CD14-positive monocyte (primary cell): ENCODE results near the gene MBD1. TPM values are rescaled to one million over a fixed set of nuclear protein-coding genes. Genes with fewer than 3 reads are reported as not detected.

Experiments
- DNase-seq, 3 donors: peaks; one replicate each; pipeline ENCODE4 v3.0.0-alpha.2; 2011 to 2022
- H2AFZ ChIP-seq: 2 replicates; pipeline ENCODE4 v1.6.0; 2012; ENCODE audit warnings: mild to moderate bottlenecking, low read depth, low read length, inconsistent platforms; ENCODE audit not compliant: insufficient read depth, poor library complexity, severe bottlenecking
- H3K27ac ChIP-seq, 2 donors: 1 replicate in 1 of 2; 2 replicates in 1 of 2; pipeline ENCODE4 v1.5.1; 2012 to 2013; ENCODE audit warnings: low read length in 2 of 2, control low read depth in 1 of 2, inconsistent platforms in 1 of 2, low read depth in 1 of 2, mild to moderate bottlenecking in 1 of 2
- H3K27me3 ChIP-seq, 2 donors: one replicate each; pipeline versions ENCODE4 v1.6.0 to v1.6.1; 2011 to 2013; ENCODE audit warnings: low read length in 2 of 2; ENCODE audit not compliant: control insufficient read depth in 2 of 2, insufficient read depth in 2 of 2
- H3K36me3 ChIP-seq, 2 donors: replicated peaks in 1 of 2; 1 replicate in 1 of 2; 2 replicates in 1 of 2; pipeline versions ENCODE4 v1.5.1 to v1.6.1; 2012 to 2013; ENCODE audit warnings: low read length in 2 of 2, control low read depth in 1 of 2, inconsistent platforms in 1 of 2, mild to moderate bottlenecking in 1 of 2; ENCODE audit not compliant: insufficient read depth in 2 of 2, control insufficient read depth in 1 of 2
- H3K4me1 ChIP-seq, 2 donors: 1 replicate in 1 of 2; 2 replicates in 1 of 2; pipeline versions ENCODE4 v1.5.1 to v1.6.1; 2012 to 2013; ENCODE audit warnings: low read length in 2 of 2, control low read depth in 1 of 2, inconsistent platforms in 1 of 2, mild to moderate bottlenecking in 1 of 2, moderate library complexity in 1 of 2; ENCODE audit not compliant: insufficient read depth in 2 of 2, control insufficient read depth in 1 of 2
- H3K4me2 ChIP-seq: replicated peaks from 2 replicates; pipeline ENCODE3; 2012; ENCODE audit warnings: low read length, moderate library complexity, mild to moderate bottlenecking; ENCODE audit not compliant: poor library complexity, severe bottlenecking; ENCODE audit errors: extremely low read depth
- H3K4me3 ChIP-seq, 3 experiments: fragments of 200-600 bp in 1 of 3; sonication (generic) in 1 of 3; replicated peaks in 1 of 3; 1 replicate in 2 of 3; 2 replicates in 1 of 3; pipeline ENCODE4 v1.5.1; 2011 to 2013; ENCODE audit warnings: low read length in 3 of 3, mild to moderate bottlenecking in 3 of 3, control low read depth in 2 of 3, low read depth in 2 of 3, inconsistent platforms in 1 of 3, moderate library complexity in 1 of 3
- H3K79me2 ChIP-seq: 2 replicates; pipeline ENCODE4 v1.6.0; 2012; ENCODE audit warnings: mild to moderate bottlenecking, control low read depth, inconsistent platforms, low read length, moderate library complexity; ENCODE audit not compliant: insufficient read depth
- H3K9ac ChIP-seq: 2 replicates; pipeline ENCODE4 v1.6.0; 2017; ENCODE audit warnings: low read length, mild to moderate bottlenecking; ENCODE audit not compliant: insufficient read depth, poor library complexity, severe bottlenecking
- H3K9me3 ChIP-seq, 2 donors: replicated peaks in 1 of 2; 1 replicate in 1 of 2; 2 replicates in 1 of 2; pipeline versions ENCODE4 v1.5.1 to v1.6.1; 2012 to 2013; ENCODE audit warnings: low read length in 2 of 2, control low read depth in 1 of 2; ENCODE audit not compliant: control insufficient read depth in 1 of 2, insufficient read depth in 1 of 2
- H4K20me1 ChIP-seq: 2 replicates; pipeline ENCODE4 v1.6.0; 2012; ENCODE audit warnings: mild to moderate bottlenecking, low read length, control low read depth, moderate library complexity; ENCODE audit not compliant: insufficient read depth
- H3K27ac Mint-ChIP-seq, 7 donors: one replicate each; pipeline ENCODE4 v1.8.0; 2020; ENCODE audit warnings: mild to moderate bottlenecking in 7 of 7, mixed read lengths in 7 of 7, moderate library complexity in 6 of 7, inconsistent platforms in 2 of 7
- H3K27me3 Mint-ChIP-seq, 3 donors: one replicate each; pipeline ENCODE4 v1.8.0; 2021 to 2022; ENCODE audit warnings: low read depth in 3 of 3, mild to moderate bottlenecking in 3 of 3, mixed read lengths in 3 of 3, moderate library complexity in 3 of 3, inconsistent platforms in 1 of 3
- H3K36me3 Mint-ChIP-seq, 2 donors: one replicate each; pipeline ENCODE4 v1.8.0; 2020; ENCODE audit warnings: mixed read lengths in 2 of 2, inconsistent platforms in 1 of 2, mild to moderate bottlenecking in 1 of 2
- H3K4me1 Mint-ChIP-seq: one replicate; pipeline ENCODE4 v1.8.0; 2020; ENCODE audit warnings: mild to moderate bottlenecking, mixed read lengths
- H3K4me3 Mint-ChIP-seq, 2 donors: one replicate each; pipeline ENCODE4 v1.8.0; 2020; ENCODE audit warnings: mild to moderate bottlenecking in 2 of 2, mixed read lengths in 2 of 2, moderate library complexity in 1 of 2
- H3K9me3 Mint-ChIP-seq, 7 donors: one replicate each; pipeline ENCODE4 v1.8.0; 2020 to 2022; ENCODE audit warnings: mixed read lengths in 7 of 7, mild to moderate bottlenecking in 6 of 7, moderate library complexity in 6 of 7, inconsistent platforms in 2 of 7
- whole genome bisulfite sequencing: methylation state at CpG from one replicate; pipeline ENCODE4 v1.1.5; 2013; ENCODE audit warnings: missing lambda C conversion rate; ENCODE audit not compliant: insufficient coverage; 5-methylcytosine and 5-hydroxymethylcytosine counted together
- intact Hi-C, 2 donors: fragments of 100-400 bp; cut with micrococcal nuclease; formaldehyde crosslinking; loops; one replicate each; pipeline versions ENCODE4 v1.15.0 to v1.15.1; 2023
- polyA plus RNA-seq, 3 donors: library from polyadenylated mRNA; depleted of rRNA in 1 of 3; unstranded in 2 of 3; stranded (reverse) in 1 of 3; fragments of 300-500 nt in 2 of 3; fragments of >200 nt in 1 of 3; fragmentation: Illumina TruSeq in 2 of 3; gene quantifications; 1 replicate in 2 of 3; 2 replicates in 1 of 3; pipeline ENCODE4 v1.2.3, GENCODE V29; 2012 to 2021
- TF ChIP-seq, protein P1 (sequence below): fragments of 200-600 bp; IDR thresholded peaks from one replicate; pipeline ENCODE4 v1.8.0; 2022; ENCODE audit warnings: antibody characterized with exemption, mild to moderate bottlenecking

MBD1 gene
- polyA plus RNA-seq, 3 donors: 13.2 to 88.6 (median 17.4) TPM

DNA sequence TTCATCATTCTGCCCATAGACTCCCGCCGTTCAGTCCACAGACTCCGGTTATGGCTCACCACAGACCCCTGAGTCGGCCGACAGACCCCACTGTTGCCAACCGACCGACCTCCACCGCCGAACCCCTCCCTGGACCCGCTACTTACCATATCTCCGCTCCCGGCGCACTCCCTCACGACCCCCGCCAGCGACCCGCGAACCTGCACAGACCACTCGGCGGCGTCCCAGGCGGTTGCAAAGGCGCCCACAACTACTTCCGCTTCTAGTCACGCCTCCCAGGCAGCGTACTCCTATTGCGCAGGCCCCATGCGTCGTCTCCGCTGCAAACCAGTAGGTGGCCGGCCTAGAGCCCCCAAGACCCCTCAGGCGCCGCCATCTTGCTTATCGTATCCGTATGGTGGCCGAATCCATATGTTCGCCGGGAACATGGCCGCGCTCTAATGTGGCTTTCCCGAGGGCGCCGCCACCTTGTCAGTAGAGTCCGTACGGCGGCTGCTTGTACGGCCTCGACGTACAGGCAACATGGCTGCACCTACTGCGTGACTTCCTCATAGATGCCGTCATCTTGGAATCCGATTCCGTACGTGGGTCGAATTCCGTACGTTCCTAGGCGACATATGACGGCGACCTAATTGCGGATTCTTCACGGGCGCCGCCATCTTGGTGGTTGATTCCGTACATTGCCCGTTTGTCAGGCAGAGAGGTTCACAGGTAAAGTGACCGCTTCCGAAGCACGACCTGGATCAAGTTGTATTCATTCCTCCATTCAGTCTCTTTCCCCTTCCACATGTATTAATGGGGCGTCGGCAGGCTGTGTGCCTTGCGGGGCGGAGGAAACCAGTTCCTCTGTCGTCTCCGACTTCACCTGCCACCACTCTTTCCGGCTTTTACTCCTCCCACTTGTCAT is 6.4 kb upstream of the MBD1 start, which contains the start of gene CXXC1:
TSS of gene CXXC1 (minus strand) at position 252 of the 907 bp plus-strand sequence. CDS start at position 149, 103 bp downstream.
- Mint-ChIP-seq H3K27ac (peak within 1 kb of the TSS; percentile 92 to 98 (median 97)), H3K27me3 (peaks cover 0 to 2% (median 0%) of the 10 kb centered on the region in 3 donors), H3K4me3 (peak within 1 kb of the TSS; percentile 100), H3K36me3 (peaks cover 33 to 37% of the 10 kb centered on the region in 2 donors), H3K9me3 (peaks cover 0 to 2% (median 0%) of the 10 kb centered on the region in 7 donors), H3K4me1 (peaks cover 42% of the 10 kb centered on the region)
- Histone ChIP-seq H3K4me1 (peaks cover 25 to 49% of the 10 kb centered on the region in 2 donors), H4K20me1 (no peaks in the 10 kb centered on the region), H3K9me3 (no peaks in the 10 kb centered on the region), H3K79me2 (peaks cover 19% of the 10 kb centered on the region), H3K9ac (peak within 1 kb of the TSS; percentile 78), H3K4me2 (peak within 1 kb of the TSS; percentile 96), H3K36me3 (peaks cover 23 to 34% of the 10 kb centered on the region in 2 donors), H3K27ac (peak within 1 kb of the TSS; percentile 60 to 84), H3K4me3 (peak within 1 kb of the TSS; percentile 84 to 99 (median 98)), H2AFZ (peak within 1 kb of the TSS; percentile 88), H3K27me3 (no peaks in the 10 kb centered on the region)
- TF ChIP-seq, protein P1, sequence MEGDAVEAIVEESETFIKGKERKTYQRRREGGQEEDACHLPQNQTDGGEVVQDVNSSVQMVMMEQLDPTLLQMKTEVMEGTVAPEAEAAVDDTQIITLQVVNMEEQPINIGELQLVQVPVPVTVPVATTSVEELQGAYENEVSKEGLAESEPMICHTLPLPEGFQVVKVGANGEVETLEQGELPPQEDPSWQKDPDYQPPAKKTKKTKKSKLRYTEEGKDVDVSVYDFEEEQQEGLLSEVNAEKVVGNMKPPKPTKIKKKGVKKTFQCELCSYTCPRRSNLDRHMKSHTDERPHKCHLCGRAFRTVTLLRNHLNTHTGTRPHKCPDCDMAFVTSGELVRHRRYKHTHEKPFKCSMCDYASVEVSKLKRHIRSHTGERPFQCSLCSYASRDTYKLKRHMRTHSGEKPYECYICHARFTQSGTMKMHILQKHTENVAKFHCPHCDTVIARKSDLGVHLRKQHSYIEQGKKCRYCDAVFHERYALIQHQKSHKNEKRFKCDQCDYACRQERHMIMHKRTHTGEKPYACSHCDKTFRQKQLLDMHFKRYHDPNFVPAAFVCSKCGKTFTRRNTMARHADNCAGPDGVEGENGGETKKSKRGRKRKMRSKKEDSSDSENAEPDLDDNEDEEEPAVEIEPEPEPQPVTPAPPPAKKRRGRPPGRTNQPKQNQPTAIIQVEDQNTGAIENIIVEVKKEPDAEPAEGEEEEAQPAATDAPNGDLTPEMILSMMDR: peak; percentile 46
- intact Hi-C loops: loop anchor here (5.0 to 10.0 kb wide), 2 partner anchors 793 to 795 kb away; partner anchors contain the start of gene RPL17 (in 2 of the 2)
- under 1% methylated on average over 76 of the region's 76 CpGs for WGBS
- peak; percentile 99 to 100 (median 99) for DNase-seq

DNA sequence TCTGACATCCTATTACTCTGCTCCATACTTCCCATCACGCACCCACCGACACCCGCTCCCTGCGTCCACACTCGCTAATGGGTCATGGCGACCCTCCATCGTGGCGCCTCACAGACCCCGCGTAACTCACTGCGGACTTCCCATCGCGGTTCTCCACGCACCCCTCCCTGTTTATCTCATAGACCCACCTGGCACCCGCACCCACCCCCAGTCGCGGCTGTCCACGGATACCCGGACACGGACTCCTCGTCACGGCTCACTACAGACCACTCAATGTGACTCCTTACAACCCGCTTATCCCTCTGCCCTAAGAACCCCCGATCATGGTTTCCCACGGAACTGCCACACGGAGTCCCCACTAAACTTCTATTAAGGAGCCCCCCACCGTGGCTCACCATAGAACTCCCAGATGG is 5.7 kb upstream of the MBD1 start:
- peaks cover 28 to 39% of the 10 kb centered on the region in 2 donors for H3K36me3 ChIP-seq
- DNase-seq: peak in 1 of 3 donors; percentile 16
- peaks cover 19% of the 10 kb centered on the region for H3K79me2 ChIP-seq
- Mint-ChIP-seq H3K36me3 (peaks cover 38 to 43% of the 10 kb centered on the region in 2 donors), H3K4me3 (peak overlapping the region; percentile 100), H3K27me3 (peaks cover 0 to 2% (median 0%) of the 10 kb centered on the region in 3 donors), H3K9me3 (peaks cover 0 to 3% (median 0%) of the 10 kb centered on the region in 7 donors), H3K4me1 (peaks cover 44% of the 10 kb centered on the region), H3K27ac (peak overlapping the region; percentile 92 to 98 (median 97))
- H2AFZ ChIP-seq: peak overlapping the region; percentile 88
- WGBS: under 1% methylated on average over 26 of the region's 27 CpGs
- H3K4me2 ChIP-seq: peak overlapping the region; percentile 96
- H3K4me3 ChIP-seq: peak overlapping the region; percentile 84 to 99 (median 98)
- no peaks in the 10 kb centered on the region for H3K27me3 ChIP-seq
- H3K4me1 ChIP-seq: peaks cover 28 to 54% of the 10 kb centered on the region in 2 donors
- intact Hi-C loops: loop anchor here (5.0 to 10.0 kb wide), 2 partner anchors 792 to 795 kb away; partner anchors contain the start of gene RPL17 (in 2 of the 2)
- H4K20me1 ChIP-seq: no peaks in the 10 kb centered on the region
- peak overlapping the region; percentile 78 for H3K9ac ChIP-seq
- TF ChIP-seq, protein P1: no peak
- peak overlapping the region; percentile 60 to 84 for H3K27ac ChIP-seq
- H3K9me3 ChIP-seq: no peaks in the 10 kb centered on the region
